ENCODE results near the gene FLCN. TPM values are rescaled to one million over a fixed set of nuclear protein-coding genes. Genes with fewer than 3 reads are reported as not detected.

The FLCN gene
- total and polyA plus RNA-seq, 2 donors (not counting 3 experiments of a cell fraction or from before 2014, with no cell fraction given) = 38.8 to 68.9 TPM

GRCh38 chr17:17217995-17218394 is 19.0 kb downstream of the FLCN start:
- Histone ChIP-seq H3K79me2 (ENCODE audit: control insufficient read depth, insufficient read depth, low read length) (no peaks in the 10 kb centered on the region), H4K20me1 (replicated peaks; ENCODE audit: control insufficient read depth, extremely low read depth, insufficient read depth, low read length) (no peaks in the 10 kb centered on the region), H3K27ac (ENCODE audit: insufficient read depth, low read depth, low read length) (no peak overlapping the region), H3K9me1 (replicated peaks; ENCODE audit: control insufficient read depth, extremely low read depth, insufficient read depth, low read length) (no peaks in the 10 kb centered on the region), H3K9me3 (replicated peaks; ENCODE audit: control insufficient read depth, insufficient read depth, low read length) (no peaks in the 10 kb centered on the region), H3K36me3 (ENCODE audit: control insufficient read depth in 2 of 2, extremely low read depth in 1 of 2, insufficient read depth in 2 of 2, low read length in 2 of 2) (peaks cover 22 to 77% of the 10 kb centered on the region in 2 experiments), H3K4me3 (replicated peaks in 1 of 3; ENCODE audit: insufficient read depth in 1 of 3, low read depth in 1 of 3, low read length in 3 of 3) (no peak overlapping the region), H3K4me1 (ENCODE audit: control insufficient read depth, extremely low read depth, insufficient read depth, low read length) (no peaks in the 10 kb centered on the region), H2AFZ (ENCODE audit: low read depth, low read length) (no peak overlapping the region), H3K9ac (replicated peaks; ENCODE audit: extremely low read depth, insufficient read depth, low read length) (no peak overlapping the region), H3K4me2 (ENCODE audit: insufficient read depth, low read length) (no peak overlapping the region), H3K27me3 (ENCODE audit: control insufficient read depth in 2 of 2, insufficient read depth in 2 of 2, low read length in 2 of 2) (no peaks in the 10 kb centered on the region)
- BruUV-seq (replicated peaks) = no TSS peak
- ChIA-PET CTCF (no interaction called here), POLR2A (no interaction called here)
- intact Hi-C loops (cut with micrococcal nuclease) (no loop called here), dilution Hi-C loops (cut with MboI; ENCODE audit: extremely low pct_ligation_motif_present, low sequenced_read_pairs) (no loop called here)
- DNase-seq (ENCODE audit: low read depth, low spot score) = no peak
- FAIRE-seq = no peak
- TF ChIP-seq MYC (IDR thresholded peaks at IDR 0.05; ENCODE audit: low read depth, low read length) (no peak), CTCF (IDR thresholded peaks at IDR 0.05; ENCODE audit: extremely low read depth in 1 of 2, insufficient read depth in 1 of 2, low read depth in 1 of 2, low read length in 2 of 2) (no peak), FOS (IDR thresholded peaks at IDR 0.05; ENCODE audit: borderline replicate concordance, insufficient read depth, low read length) (no peak)

GRCh38 chr17:17216776-17217175 is 20.2 kb downstream of the FLCN start:
- DNase-seq (ENCODE audit: low read depth, low spot score) (no peak), FAIRE-seq (no peak)
- H3K36me3 ChIP-seq (ENCODE audit: control insufficient read depth in 2 of 2, extremely low read depth in 1 of 2, insufficient read depth in 2 of 2, low read length in 2 of 2) = peaks cover 19 to 72% of the 10 kb centered on the region in 2 experiments
- H3K9ac ChIP-seq (replicated peaks; ENCODE audit: extremely low read depth, insufficient read depth, low read length) = no peak overlapping the region
- H3K9me1 ChIP-seq (replicated peaks; ENCODE audit: control insufficient read depth, extremely low read depth, insufficient read depth, low read length) = no peaks in the 10 kb centered on the region
- dilution Hi-C loops (cut with MboI; ENCODE audit: extremely low pct_ligation_motif_present, low sequenced_read_pairs) (no loop called here), intact Hi-C loops (cut with micrococcal nuclease) (no loop called here)
- H3K4me3 ChIP-seq (replicated peaks in 1 of 3; ENCODE audit: insufficient read depth in 1 of 3, low read depth in 1 of 3, low read length in 3 of 3) = no peak overlapping the region
- no TSS peak for BruUV-seq (replicated peaks)
- ChIA-PET POLR2A (no interaction called here), CTCF (interaction anchor here (1.7 kb wide), 1 partner anchor 75 kb away, joined by 3 read pairs; no protein-coding TSS in a partner anchor)
- H3K9me3 ChIP-seq (replicated peaks; ENCODE audit: control insufficient read depth, insufficient read depth, low read length) = no peaks in the 10 kb centered on the region
- no peaks in the 10 kb centered on the region for H3K79me2 ChIP-seq (ENCODE audit: control insufficient read depth, insufficient read depth, low read length)
- H2AFZ ChIP-seq (ENCODE audit: low read depth, low read length) = no peak overlapping the region
- H4K20me1 ChIP-seq (replicated peaks; ENCODE audit: control insufficient read depth, extremely low read depth, insufficient read depth, low read length) = no peaks in the 10 kb centered on the region
- TF ChIP-seq FOS (IDR thresholded peaks at IDR 0.05; ENCODE audit: borderline replicate concordance, insufficient read depth, low read length) (no peak), POLR2AphosphoS5 (IDR thresholded peaks at IDR 0.05; ENCODE audit: insufficient read depth, low read depth, low read length) (no peak), EZH2 (IDR thresholded peaks at IDR 0.05; ENCODE audit: borderline replicate concordance, low read depth, low read length, severe bottlenecking) (no peak), MYC (IDR thresholded peaks at IDR 0.05; ENCODE audit: low read depth, low read length) (no peak), CTCF (IDR thresholded peaks at IDR 0.05; ENCODE audit: extremely low read depth in 1 of 2, insufficient read depth in 1 of 2, low read depth in 1 of 2, low read length in 2 of 2) (no peak), JUN (IDR thresholded peaks at IDR 0.05; ENCODE audit: borderline replicate concordance, insufficient read depth, insufficient read length, low read depth) (no peak), POLR2A (IDR thresholded peaks at IDR 0.05; ENCODE audit: low read depth, low read length) (no peak), MAX (IDR thresholded peaks at IDR 0.05; ENCODE audit: insufficient read depth, insufficient read length) (no peak), GATA2 (IDR thresholded peaks at IDR 0.05; ENCODE audit: insufficient read depth, insufficient read length, low read depth, low read length) (no peak)
- no peaks in the 10 kb centered on the region for H3K27me3 ChIP-seq (ENCODE audit: control insufficient read depth in 2 of 2, insufficient read depth in 2 of 2, low read length in 2 of 2)
- no peak overlapping the region for H3K4me2 ChIP-seq (ENCODE audit: insufficient read depth, low read length)
- H3K27ac ChIP-seq (ENCODE audit: insufficient read depth, low read depth, low read length) = no peak overlapping the region
- H3K4me1 ChIP-seq (ENCODE audit: control insufficient read depth, extremely low read depth, insufficient read depth, low read length) = no peaks in the 10 kb centered on the region
